Effector CD4-positive, alpha-beta T cell (primary cell): Measurements from ENCODE around the gene PCCA.
"Not testable (repeated sequence)": the region's sequence is repeated elsewhere in the genome, so short reads cannot be mapped to it uniquely, and the experiment has no call there.

ENCODE experiments used
- DNase-seq: peaks from one replicate; pipeline ENCODE4 v3.0.0-alpha.2; 2020
- total RNA-seq: gene quantifications from one replicate; lab custom pipeline; 2026; lab: John Stamatoyannopoulos, UW

PCCA gene, protein sequence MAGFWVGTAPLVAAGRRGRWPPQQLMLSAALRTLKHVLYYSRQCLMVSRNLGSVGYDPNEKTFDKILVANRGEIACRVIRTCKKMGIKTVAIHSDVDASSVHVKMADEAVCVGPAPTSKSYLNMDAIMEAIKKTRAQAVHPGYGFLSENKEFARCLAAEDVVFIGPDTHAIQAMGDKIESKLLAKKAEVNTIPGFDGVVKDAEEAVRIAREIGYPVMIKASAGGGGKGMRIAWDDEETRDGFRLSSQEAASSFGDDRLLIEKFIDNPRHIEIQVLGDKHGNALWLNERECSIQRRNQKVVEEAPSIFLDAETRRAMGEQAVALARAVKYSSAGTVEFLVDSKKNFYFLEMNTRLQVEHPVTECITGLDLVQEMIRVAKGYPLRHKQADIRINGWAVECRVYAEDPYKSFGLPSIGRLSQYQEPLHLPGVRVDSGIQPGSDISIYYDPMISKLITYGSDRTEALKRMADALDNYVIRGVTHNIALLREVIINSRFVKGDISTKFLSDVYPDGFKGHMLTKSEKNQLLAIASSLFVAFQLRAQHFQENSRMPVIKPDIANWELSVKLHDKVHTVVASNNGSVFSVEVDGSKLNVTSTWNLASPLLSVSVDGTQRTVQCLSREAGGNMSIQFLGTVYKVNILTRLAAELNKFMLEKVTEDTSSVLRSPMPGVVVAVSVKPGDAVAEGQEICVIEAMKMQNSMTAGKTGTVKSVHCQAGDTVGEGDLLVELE
- 12.9 reads per million, percentile 37 among the genes with 10 or more reads in this experiment for total RNA-seq

- peak; percentile 52 for DNase-seq
These were observed at the start of gene PCCA for GRCh38 chr13:100088644-100089464. Gene PCCA (plus strand): TSS chr13:100089093. CDS start chr13:100089121, 28 bp downstream.

DNA sequence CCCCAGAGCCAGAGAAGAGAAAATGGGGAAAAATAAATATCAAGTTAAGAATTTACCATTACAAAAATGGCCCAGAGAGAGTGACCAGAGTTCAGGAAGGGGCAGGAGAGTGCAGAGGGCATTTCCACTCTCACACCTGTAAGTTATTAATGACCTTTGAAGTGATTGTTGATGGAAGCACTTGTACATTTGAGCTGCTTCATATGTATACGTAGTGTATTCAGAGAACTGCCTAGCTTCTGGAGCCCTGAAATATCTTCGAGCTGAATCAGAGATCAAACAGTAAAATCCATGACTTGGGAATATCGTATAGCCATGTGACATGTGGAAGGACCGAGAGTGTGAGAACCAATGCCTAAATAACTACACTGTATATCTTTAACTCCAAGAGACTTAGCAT, 49.2 kb upstream of the PCCA start:
- DNase-seq, result no peak

GRCh38 chr13:100040196-100040595, 48.7 kb upstream of the PCCA start:
- DNase-seq, result no peak

GRCh38 chr13:100044936-100045335, 44.0 kb upstream of the PCCA start:
- DNase-seq, result no peak

GRCh38 chr13:100045355-100045754, 43.5 kb upstream of the PCCA start:
- no peak for DNase-seq

GRCh38 chr13:100051070-100051469, 37.8 kb upstream of the PCCA start:
- no peak for DNase-seq

DNA sequence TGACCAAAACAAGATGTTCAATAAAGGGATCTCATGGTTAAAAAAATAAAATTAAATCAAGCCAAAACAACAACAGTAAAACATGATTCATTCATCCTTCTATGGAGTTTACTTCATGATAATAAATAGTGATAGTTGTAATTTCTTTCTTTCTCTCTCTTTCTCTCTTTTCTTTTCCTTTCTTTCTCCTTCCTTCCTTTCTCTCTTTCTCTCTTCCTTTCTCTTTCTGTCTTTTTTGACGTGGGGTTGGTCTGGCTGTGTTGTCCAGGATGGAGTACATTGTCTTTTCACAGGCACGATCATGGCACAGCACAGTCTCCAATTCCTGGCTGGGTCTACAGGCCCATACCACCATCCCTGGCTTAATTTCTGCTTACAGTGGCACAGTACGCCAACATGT, 29.1 kb upstream of the PCCA start:
- no peak for DNase-seq

- no peak for DNase-seq
These were observed 25.6 kb upstream of the PCCA start for GRCh38 chr13:100063333-100063732.

- DNase-seq, result no peak
These were observed 25.0 kb upstream of the PCCA start for GRCh38 chr13:100063906-100064305.

DNA sequence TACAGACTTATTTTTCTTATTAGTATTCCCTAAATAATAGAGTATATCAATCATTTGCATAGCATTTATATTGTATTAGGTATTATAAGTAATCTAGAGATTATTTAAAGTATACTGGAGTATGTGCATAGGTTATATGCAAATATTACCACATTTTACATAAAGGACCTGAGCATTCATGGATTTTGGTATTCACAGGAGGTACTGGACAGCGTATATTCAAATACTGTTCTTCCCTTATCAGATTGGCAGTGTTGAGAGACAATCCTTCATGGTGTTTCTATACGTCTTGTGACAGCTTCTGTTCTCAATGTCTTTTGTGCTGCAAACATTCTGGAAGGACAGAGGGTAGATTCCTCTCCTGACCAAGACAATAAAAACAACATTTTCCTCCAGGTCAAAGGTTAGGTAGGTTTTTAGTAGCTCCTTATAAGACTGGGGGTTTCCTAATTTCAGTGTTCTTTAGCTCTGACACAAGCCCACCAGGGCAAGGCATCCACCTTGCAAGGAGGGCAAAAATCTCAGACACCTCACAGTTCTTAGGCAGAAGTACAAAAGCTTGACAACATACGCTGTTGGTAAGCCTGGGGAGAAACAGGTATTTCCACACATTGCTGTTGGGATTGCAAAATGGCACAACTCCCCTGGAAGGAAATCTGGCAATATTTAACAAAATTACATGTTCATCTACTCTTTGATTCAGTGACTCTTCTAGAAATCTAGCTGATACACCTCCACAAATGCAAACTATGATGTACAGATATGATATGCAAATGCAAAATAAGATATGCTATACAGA, 20.6 kb upstream of the PCCA start:
- DNase-seq, result no peak

- no peak for DNase-seq
These were observed 19.6 kb upstream of the PCCA start for GRCh38 chr13:100069278-100069677.

DNA sequence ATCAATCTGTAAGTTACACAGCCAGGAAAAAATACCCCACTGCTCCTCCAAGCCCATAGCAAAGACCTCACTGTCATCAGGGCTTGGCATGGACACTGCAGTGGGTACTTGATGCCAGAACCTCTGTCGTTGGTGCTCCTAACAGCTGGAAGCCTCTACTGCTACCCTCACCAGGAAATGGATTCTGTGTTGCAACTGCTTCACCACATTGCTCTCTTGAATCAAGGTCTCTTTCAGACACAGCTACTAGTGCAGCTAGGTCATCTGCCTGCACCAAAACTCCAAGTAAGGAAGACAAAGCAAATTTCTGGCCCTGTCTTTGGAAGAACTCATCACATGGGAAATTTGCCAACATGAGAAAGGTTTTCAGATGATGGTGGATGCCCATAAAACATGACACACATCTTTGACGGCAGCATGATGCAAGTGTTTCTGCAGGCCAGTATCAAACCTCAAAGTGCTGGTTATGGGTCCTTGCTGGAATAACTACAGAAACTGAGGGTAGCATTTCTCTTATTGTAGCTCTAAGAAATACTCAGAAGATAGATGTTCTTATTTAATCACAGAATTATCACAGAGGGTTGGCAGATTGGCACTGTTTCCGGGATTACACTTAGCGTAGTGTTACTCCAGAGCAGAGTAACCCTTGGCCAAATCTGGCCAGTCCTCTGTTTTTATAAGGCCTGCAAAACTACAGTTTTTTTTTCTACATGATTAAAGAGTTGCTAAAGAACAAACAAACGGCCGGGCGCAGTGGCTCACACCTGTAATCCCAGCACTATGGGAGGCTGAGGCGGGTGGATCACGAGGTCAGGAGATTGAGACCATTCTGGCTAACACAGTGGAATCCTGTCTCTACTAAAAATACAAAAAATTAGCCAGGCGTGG, 12.9 kb upstream of the PCCA start:
- no peak for DNase-seq

GRCh38 chr13:100079003-100079402, 9.9 kb upstream of the PCCA start:
- not testable (repeated sequence) for DNase-seq

GRCh38 chr13:100083401-100083800, 5.5 kb upstream of the PCCA start:
- not testable (repeated sequence) for DNase-seq

GRCh38 chr13:100088273-100088643, 635 bp upstream of the PCCA start:
- no peak for DNase-seq

- DNase-seq, result no peak
These were observed 656 bp downstream of the PCCA start for GRCh38 chr13:100089465-100090032.

- DNase-seq, result no peak
These were observed 2.0 kb downstream of the PCCA start for GRCh38 chr13:100090861-100091260.

DNA sequence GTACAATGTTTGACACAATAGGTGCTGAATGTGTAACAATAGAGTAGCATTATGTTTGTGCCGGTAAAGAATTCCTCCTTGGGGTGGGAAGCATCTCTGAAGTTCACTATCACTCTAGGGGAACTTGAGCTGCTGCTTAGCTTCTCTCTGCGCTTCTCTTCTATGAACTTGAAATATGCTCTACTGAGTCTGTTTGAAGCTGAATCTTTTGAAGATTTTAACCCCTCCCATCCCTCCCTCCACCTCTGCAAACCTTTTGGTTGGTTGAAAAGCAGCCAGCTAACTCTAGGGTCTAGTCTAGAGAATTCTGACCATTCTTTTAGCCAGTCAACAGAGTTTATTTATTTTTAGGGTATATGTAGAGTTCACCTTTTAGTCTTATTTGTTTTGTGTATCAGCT, 2.5 kb downstream of the PCCA start:
- no peak for DNase-seq

DNA sequence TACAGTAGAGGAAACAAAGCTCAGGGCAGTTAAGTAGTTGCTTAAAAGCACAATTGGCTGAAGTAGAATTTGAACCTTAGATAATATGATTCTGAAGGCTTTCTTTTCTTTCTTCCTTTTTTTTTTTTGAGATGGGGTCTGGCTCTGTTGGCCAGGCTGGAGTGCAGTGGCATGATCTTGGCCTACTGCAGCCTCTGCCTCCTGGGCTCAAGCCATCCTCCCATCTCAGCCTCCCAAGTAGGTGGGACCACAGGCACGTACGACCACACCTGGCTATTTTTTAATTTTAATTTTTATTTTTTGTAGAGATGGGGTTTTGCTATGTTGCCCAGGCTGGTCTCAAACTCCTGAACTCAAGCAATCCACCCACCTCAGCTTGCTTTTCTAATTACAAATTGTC, 3.4 kb downstream of the PCCA start:
- DNase-seq, result not testable (repeated sequence)

DNA sequence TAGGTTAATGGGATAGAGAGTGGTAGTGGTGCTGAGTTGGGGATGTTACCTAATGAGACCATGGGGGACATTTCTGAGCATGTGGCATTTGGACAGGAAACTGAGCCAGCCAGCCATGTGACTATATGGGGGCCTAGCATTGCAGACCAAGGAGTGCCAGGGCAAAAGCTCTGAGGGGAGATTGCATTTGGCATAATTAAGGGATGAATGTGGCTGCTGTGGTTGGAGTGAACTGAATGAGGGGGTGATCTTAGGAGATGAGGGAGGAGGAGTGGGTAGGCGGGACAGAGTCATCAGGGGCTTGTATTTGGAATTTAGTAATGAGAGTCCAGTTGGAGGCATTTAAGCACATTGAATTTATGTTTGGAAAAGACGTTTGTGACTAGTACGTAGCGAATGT, 6.6 kb downstream of the PCCA start:
- DNase-seq, result no peak

GRCh38 chr13:100096526-100096925, 7.6 kb downstream of the PCCA start:
- DNase-seq, result no peak
